HG02642 (cell line): Measurements from ENCODE around the gene NPW.
"Not testable (repeated sequence)": the region's sequence is repeated elsewhere in the genome, so short reads cannot be mapped to it uniquely, and the experiment has no call there.

Source experiments
- ATAC-seq: cut with Tn5 transposase; IDR thresholded peaks from one replicate; pipeline ENCODE4 v1.9.1; 2021; ENCODE audit warnings: mild to moderate bottlenecking; ENCODE audit not compliant: unreplicated experiment, poor library complexity

NPW gene

GRCh38 chr16:2001035-2001434 lies 18.6 kb upstream of the NPW start:
- ATAC-seq = no peak

GRCh38 chr16:2001456-2002355 lies 17.9 kb upstream of the NPW start:
- ATAC-seq = no peak

- ATAC-seq = no peak
Observed at GRCh38 chr16:2002406-2003230, 17.0 kb upstream of the NPW start.

GRCh38 chr16:2003231-2003826 lies 16.3 kb upstream of the NPW start:
- ATAC-seq = no peak

GRCh38 chr16:2003827-2004641 lies 15.6 kb upstream of the NPW start:
- ATAC-seq = peak; percentile 67

GRCh38 chr16:2004795-2005517 lies 14.6 kb upstream of the NPW start:
- no peak for ATAC-seq

GRCh38 chr16:2005646-2006045 lies 13.9 kb upstream of the NPW start:
- ATAC-seq = no peak

- no peak for ATAC-seq
Observed at GRCh38 chr16:2006317-2006716, 13.3 kb upstream of the NPW start.

GRCh38 chr16:2007081-2007836 lies 12.3 kb upstream of the NPW start:
- no peak for ATAC-seq

- no peak for ATAC-seq
Observed at GRCh38 chr16:2008009-2008526, 11.5 kb upstream of the NPW start.

GRCh38 chr16:2008631-2009163 lies 10.9 kb upstream of the NPW start:
- peak; percentile 4 for ATAC-seq

- ATAC-seq = peak; percentile 36
Observed at GRCh38 chr16:2009164-2009711, 10.3 kb upstream of the NPW start.

GRCh38 chr16:2009791-2010510 lies 9.6 kb upstream of the NPW start, which contains the start of gene ZNF598:
ZNF598 (minus strand) TSS chr16:2009821.
- ATAC-seq = peak; percentile 84

- not testable (repeated sequence) for ATAC-seq
Observed at GRCh38 chr16:2011726-2012125, 7.9 kb upstream of the NPW start.

GRCh38 chr16:2013527-2013926 lies 6.1 kb upstream of the NPW start:
- ATAC-seq = no peak

GRCh38 chr16:2015117-2015946 lies 4.3 kb upstream of the NPW start:
- no peak for ATAC-seq

GRCh38 chr16:2015947-2016208 lies 3.7 kb upstream of the NPW start:
- no peak for ATAC-seq
